GM23338 (cell line): Measurements from ENCODE around the gene WDR19. TPM values are rescaled to one million over a fixed set of nuclear protein-coding genes. Genes with fewer than 3 reads are reported as not detected.

Experiments
- ATAC-seq: fragments of 200-7000 bp; cut with Tn5 transposase; 3 replicates; pipeline ENCODE4 v1.9.1; 2020
- DNase-seq: peaks from one replicate; pipeline ENCODE4 v3.0.0-alpha.2; 2015; ENCODE audit warnings: low spot score
- H2AFZ ChIP-seq: fragments of 200-600 bp; sonication (generic); 2 replicates; pipeline ENCODE4 v1.8.0; 2016; ENCODE audit warnings: antibody characterized with exemption, mild to moderate bottlenecking, moderate library complexity
- H3F3A ChIP-seq: fragments of 200-600 bp; sonication (generic); replicated peaks from 2 replicates; pipeline ENCODE4 v1.8.0; 2017; ENCODE audit warnings: antibody characterized with exemption, mixed run types, low read depth
- H3K27ac ChIP-seq: fragments of 200-600 bp; sonication (generic); 2 replicates; pipeline ENCODE4 v1.6.1; 2016; ENCODE audit warnings: low read depth
- H3K27me3 ChIP-seq: fragments of 200-600 bp; sonication (generic); 2 replicates; pipeline ENCODE4 v1.8.0; 2016; ENCODE audit warnings: mild to moderate bottlenecking, mixed run types, moderate library complexity; ENCODE audit not compliant: insufficient read depth
- H3K36me3 ChIP-seq: fragments of 200-600 bp; sonication (generic); 2 replicates; pipeline ENCODE4 v1.8.0; 2016; ENCODE audit warnings: mild to moderate bottlenecking; ENCODE audit not compliant: insufficient read depth
- H3K4me1 ChIP-seq: fragments of 200-600 bp; sonication (generic); 2 replicates; pipeline ENCODE4 v1.8.0; 2016; ENCODE audit warnings: mild to moderate bottlenecking, moderate library complexity; ENCODE audit not compliant: insufficient read depth
- H3K4me2 ChIP-seq: fragments of 200-600 bp; sonication (generic); 2 replicates; pipeline ENCODE4 v1.7.1; 2017; ENCODE audit warnings: mixed run types
- H3K4me3 ChIP-seq: fragments of 200-600 bp; sonication (generic); 2 replicates; pipeline ENCODE4 v1.6.1; 2016; ENCODE audit warnings: mixed run types
- H3K79me2 ChIP-seq: fragments of 200-600 bp; sonication (generic); replicated peaks from 2 replicates; pipeline ENCODE4 v1.8.0; 2017; ENCODE audit warnings: mild to moderate bottlenecking; ENCODE audit not compliant: insufficient read depth
- H3K9me2 ChIP-seq: fragments of 200-600 bp; sonication (generic); 2 replicates; pipeline ENCODE4 v1.8.0; 2017; ENCODE audit not compliant: insufficient read depth
- H4K20me1 ChIP-seq: fragments of 200-600 bp; sonication (generic); replicated peaks from 2 replicates; pipeline ENCODE4 v1.8.0; 2017; ENCODE audit warnings: mild to moderate bottlenecking; ENCODE audit not compliant: insufficient read depth
- H3K27ac Mint-ChIP-seq: 2 replicates; pipeline ENCODE4 v1.8.0; 2020; ENCODE audit warnings: inconsistent platforms, mild to moderate bottlenecking, moderate library complexity, mixed read lengths
- H3K27me3 Mint-ChIP-seq: 3 replicates; pipeline ENCODE4 v1.8.0; 2022; ENCODE audit warnings: low read depth, mild to moderate bottlenecking, moderate library complexity, mixed read lengths, inconsistent platforms; ENCODE audit not compliant: insufficient read depth, poor library complexity
- H3K36me3 Mint-ChIP-seq: 3 replicates; pipeline ENCODE4 v1.8.0; 2021; ENCODE audit warnings: low read depth, mild to moderate bottlenecking, inconsistent platforms, moderate library complexity, mixed read lengths
- H3K4me1 Mint-ChIP-seq: 3 replicates; pipeline ENCODE4 v1.8.0; 2020; ENCODE audit warnings: mild to moderate bottlenecking, inconsistent platforms, mixed read lengths
- H3K4me3 Mint-ChIP-seq: 3 replicates; pipeline ENCODE4 v1.8.0; 2021; ENCODE audit warnings: moderate library complexity, mild to moderate bottlenecking, inconsistent platforms, mixed read lengths
- H3K9me3 Mint-ChIP-seq: 3 replicates; pipeline ENCODE4 v1.8.0; 2020; ENCODE audit warnings: moderate library complexity, mild to moderate bottlenecking, inconsistent platforms, mixed read lengths
- CREB1 ChIP-seq: fragments of 250-450 bp; sonication (Bioruptor Pico); IDR thresholded peaks from 2 replicates; pipeline ENCODE4 v1.5.0; 2020; ENCODE audit warnings: low read depth, mild to moderate bottlenecking, moderate library complexity
- CTCF ChIP-seq, 2 experiments: fragments of 200-600 bp in 1 of 2; sonication (generic) in 1 of 2; conservative IDR thresholded peaks; 2 replicates each; pipeline versions ENCODE4 v1.5.1 to v1.6.1; 2016 to 2017; ENCODE audit warnings: antibody characterized with exemption in 2 of 2, low read depth in 2 of 2, mild to moderate bottlenecking in 2 of 2, moderate library complexity in 1 of 2
- ETS1 ChIP-seq: IDR thresholded peaks from 2 replicates; pipeline ENCODE4 v1.6.1; 2016; ENCODE audit warnings: antibody characterized with exemption
- POLR2AphosphoS5 ChIP-seq: IDR thresholded peaks from 2 replicates; pipeline ENCODE4 v1.6.1; 2016; ENCODE audit warnings: antibody characterized with exemption, low read depth
- ZNF331 ChIP-seq: fragments of 250-450 bp; sonication (Bioruptor Pico); IDR thresholded peaks from 2 replicates; pipeline ENCODE4 v1.5.0; 2020; ENCODE audit warnings: low read depth, mild to moderate bottlenecking, moderate library complexity
- polyA plus RNA-seq: library from polyadenylated mRNA; unstranded; fragments of >200 nt; fragmentation: Nextera tagmentation; extraction: Ambion mirVana; gene quantifications from 2 replicates; pipeline ENCODE4 v1.2.1, GENCODE V29; 2016
- total RNA-seq: library from RNA; depleted of rRNA; stranded (reverse); fragments of >200 nt; shearing (Covaris generic); gene quantifications from 2 replicates; pipeline ENCODE4 v1.2.3, GENCODE V29; 2014
- TF ChIP-seq, protein P1 (sequence below): IDR thresholded peaks from one replicate; pipeline ENCODE4 v1.6.1; 2018; ENCODE audit warnings: antibody characterized with exemption; ENCODE audit not compliant: unreplicated experiment

The WDR19 gene
- total and polyA plus RNA-seq, 2 experiments from 2014 or later = 17.2 to 23.7 TPM

- TF ChIP-seq, protein P1, sequence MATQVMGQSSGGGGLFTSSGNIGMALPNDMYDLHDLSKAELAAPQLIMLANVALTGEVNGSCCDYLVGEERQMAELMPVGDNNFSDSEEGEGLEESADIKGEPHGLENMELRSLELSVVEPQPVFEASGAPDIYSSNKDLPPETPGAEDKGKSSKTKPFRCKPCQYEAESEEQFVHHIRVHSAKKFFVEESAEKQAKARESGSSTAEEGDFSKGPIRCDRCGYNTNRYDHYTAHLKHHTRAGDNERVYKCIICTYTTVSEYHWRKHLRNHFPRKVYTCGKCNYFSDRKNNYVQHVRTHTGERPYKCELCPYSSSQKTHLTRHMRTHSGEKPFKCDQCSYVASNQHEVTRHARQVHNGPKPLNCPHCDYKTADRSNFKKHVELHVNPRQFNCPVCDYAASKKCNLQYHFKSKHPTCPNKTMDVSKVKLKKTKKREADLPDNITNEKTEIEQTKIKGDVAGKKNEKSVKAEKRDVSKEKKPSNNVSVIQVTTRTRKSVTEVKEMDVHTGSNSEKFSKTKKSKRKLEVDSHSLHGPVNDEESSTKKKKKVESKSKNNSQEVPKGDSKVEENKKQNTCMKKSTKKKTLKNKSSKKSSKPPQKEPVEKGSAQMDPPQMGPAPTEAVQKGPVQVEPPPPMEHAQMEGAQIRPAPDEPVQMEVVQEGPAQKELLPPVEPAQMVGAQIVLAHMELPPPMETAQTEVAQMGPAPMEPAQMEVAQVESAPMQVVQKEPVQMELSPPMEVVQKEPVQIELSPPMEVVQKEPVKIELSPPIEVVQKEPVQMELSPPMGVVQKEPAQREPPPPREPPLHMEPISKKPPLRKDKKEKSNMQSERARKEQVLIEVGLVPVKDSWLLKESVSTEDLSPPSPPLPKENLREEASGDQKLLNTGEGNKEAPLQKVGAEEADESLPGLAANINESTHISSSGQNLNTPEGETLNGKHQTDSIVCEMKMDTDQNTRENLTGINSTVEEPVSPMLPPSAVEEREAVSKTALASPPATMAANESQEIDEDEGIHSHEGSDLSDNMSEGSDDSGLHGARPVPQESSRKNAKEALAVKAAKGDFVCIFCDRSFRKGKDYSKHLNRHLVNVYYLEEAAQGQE = no peak
- TF ChIP-seq CTCF (conservative IDR thresholded peaks at IDR 0.05; ENCODE audit: low read depth in 2 of 2) (no peak), ZNF331 (CRISPR knock-in tag) (no peak), POLR2AphosphoS5 (no peak), CREB1 (CRISPR knock-in tag) (no peak)
Observed at GRCh38 chr4:39320381-39321115, 138.2 kb downstream of the WDR19 start (continued).

DNA sequence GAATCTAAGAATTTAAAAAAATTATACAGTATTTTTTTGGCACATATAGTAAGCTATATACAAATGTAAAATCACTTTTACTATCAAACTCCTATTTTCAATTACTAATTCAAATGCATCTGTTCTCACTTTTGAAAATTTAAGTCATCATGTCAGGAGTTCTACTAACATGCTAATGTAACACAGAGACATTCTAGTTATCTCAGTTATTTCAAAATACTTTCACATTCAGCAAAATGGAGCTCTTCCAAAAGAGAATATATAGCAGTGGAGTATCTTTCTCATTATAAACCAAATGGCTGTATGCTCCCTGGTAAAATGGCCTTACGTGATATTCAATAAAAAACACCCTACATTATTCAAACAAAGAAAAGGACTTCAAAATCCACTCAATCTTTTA, 141.5 kb downstream of the WDR19 start:
- H3K79me2 ChIP-seq = peaks cover 8% of the 10 kb centered on the region
- ATAC-seq (no peak), DNase-seq (no peak)
- H4K20me1 ChIP-seq = 0 out of 2 replicates have a peak, but pooled peaks cover 4% of the 10 kb centered on the region
- Mint-ChIP-seq H3K27me3 (no peaks in the 10 kb centered on the region), H3K36me3 (peaks cover 25% of the 10 kb centered on the region), H3K4me3 (no peak overlapping the region), H3K4me1 (no peaks in the 10 kb centered on the region), H3K9me3 (no peaks in the 10 kb centered on the region), H3K27ac (no peak overlapping the region)
- no peaks in the 10 kb centered on the region for H3F3A ChIP-seq
- no peak overlapping the region for H2AFZ ChIP-seq
- H3K27ac ChIP-seq = no peak overlapping the region
- no peaks in the 10 kb centered on the region for H3K9me2 ChIP-seq
- no peak for TF ChIP-seq CREB1 (CRISPR knock-in tag)
- no peak for TF ChIP-seq CTCF (conservative IDR thresholded peaks at IDR 0.05; ENCODE audit: low read depth in 2 of 2)
- no peak for TF ChIP-seq ETS1
- H3K27me3 ChIP-seq = no peaks in the 10 kb centered on the region
- H3K4me3 ChIP-seq = no peak overlapping the region
- no peaks in the 10 kb centered on the region for H3K4me1 ChIP-seq
- H3K4me2 ChIP-seq = no peak overlapping the region
- H3K36me3 ChIP-seq = peaks cover 26% of the 10 kb centered on the region
